RPMI7951 (cell line): ENCODE results near the gene C2orf69. TPM values are rescaled to one million over a fixed set of nuclear protein-coding genes. Genes with fewer than 3 reads are reported as not detected.
"Not testable (repeated sequence)": the region's sequence is repeated elsewhere in the genome, so short reads cannot be mapped to it uniquely, and the experiment has no call there.

Experiments
- DNase-seq: peaks from one replicate; pipeline ENCODE4 v3.0.0-alpha.2; 2012; ENCODE audit warnings: low read depth
- total RNA-seq: library from RNA; depleted of rRNA; stranded (reverse); fragments of >200 nt; shearing (Covaris generic); gene quantifications from 2 replicates; pipeline ENCODE4 v1.2.3, GENCODE V29; 2014; rRNA removed

C2orf69 gene
- total RNA-seq, result 22.5 and 22.6 TPM in 2 replicates

DNA sequence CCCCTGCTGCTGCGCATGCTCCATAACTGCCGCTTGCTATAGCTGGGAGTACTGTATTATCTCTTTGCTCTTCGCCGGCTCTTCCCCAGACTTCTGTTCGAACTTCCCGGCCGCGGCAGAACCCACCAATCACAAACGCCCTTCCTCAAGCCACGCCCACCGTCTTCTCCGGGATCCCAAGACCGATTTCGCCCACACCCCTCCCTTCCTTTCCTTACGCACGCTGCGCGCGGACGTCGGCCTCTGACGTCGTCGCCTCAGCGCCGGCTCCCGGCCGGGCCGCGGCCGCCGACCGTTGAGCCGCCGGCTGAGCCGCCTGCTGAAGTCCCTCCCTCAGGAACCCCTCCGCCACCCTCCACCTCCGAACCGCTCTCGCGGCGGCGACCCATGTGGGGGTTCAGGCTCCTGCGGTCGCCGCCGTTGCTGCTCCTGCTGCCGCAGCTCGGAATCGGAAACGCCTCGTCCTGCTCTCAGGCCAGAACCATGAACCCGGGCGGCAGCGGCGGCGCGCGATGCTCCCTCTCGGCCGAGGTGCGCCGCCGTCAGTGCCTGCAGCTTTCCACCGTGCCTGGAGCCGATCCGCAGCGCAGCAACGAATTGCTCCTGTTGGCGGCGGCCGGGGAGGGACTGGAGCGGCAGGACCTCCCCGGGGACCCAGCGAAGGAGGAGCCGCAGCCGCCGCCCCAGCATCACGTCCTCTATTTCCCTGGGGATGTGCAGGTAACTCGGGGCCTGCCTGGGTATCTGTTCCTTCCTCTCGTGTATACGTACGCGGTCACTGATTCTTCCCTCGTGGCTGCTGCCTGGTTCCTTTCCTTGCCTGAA lies at the start of gene C2orf69:
TSS of gene C2orf69 (plus strand) at position 242 of the 825 bp plus-strand sequence. CDS start at position 388, 146 bp downstream.
- DNase-seq, result peak; percentile 98

DNA sequence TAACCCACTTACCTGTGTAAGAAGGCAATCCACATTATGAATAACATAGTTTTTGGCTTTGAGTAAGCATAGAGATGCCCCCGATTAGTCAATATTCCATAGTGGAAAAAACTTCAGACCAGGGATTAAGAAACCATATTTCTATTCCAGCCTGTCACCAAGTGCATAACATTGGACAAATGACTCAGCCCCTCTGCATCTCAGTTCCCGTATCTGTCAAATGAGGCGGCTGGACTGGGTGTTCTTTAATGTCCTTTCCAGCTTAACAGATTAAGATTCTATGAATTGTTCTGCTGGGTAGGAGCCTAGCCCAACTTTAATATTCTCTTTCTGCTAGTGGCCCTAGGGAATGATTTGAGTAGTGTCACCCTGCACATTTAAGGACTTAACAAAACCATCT lies 48.3 kb upstream of the C2orf69 start:
- peak; percentile 4 for DNase-seq

DNA sequence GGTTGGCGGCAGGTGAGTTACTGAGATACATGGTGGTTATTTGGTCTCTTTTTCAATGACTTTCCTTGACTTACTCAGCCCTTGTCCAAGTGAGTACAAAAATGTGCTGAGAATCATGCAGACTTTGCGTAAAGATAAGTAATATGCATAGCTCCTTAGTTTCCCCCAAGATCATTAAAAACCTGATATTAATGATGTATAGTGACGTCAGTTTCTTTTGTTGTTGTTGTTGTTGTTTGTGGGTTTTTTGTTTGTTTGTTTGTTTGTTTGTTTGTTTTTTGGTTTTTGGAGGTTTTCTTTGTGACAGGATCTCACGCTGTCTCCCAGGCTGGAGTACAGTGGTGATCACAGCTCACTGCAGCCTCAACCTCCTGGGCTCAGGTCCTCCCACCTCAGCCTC lies 45.2 kb upstream of the C2orf69 start:
- no peak for DNase-seq

DNA sequence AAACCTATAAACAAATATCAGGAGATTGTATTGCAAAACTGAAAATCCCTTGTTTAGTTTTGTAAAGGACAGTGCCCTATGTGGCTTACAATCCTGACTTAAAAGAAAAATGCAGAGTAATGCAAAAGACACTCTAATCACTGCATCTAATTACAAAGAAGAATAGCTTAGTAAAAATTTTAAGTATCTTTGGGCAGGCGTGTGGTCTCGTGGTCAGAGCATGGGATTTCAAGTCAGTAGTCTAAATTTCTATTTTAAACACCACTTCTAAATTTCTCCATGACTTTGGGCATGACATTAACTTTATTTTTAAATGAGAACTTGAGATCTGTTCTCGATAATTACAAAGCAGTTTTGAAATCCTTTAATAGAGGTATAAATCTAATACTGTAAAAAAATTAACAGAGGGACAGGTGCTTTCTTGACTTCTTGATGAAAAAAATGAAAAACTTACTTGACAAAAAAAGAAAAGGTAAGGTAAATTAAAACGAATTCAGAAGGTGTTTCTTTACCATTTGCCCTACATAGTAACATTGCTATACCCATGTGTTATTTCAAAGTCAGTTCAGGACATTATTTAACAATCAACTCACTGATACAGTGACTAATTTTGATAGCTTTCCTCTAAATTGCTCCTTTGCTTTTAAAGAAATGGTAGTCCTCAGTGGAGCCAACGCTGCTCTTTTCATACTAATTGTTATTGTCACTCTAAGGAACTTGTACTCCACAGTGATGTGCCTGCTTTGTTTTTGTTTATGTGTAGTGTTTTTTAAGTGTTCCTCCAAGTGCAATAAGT lies 42.5 kb upstream of the C2orf69 start:
- DNase-seq, result no peak

DNA sequence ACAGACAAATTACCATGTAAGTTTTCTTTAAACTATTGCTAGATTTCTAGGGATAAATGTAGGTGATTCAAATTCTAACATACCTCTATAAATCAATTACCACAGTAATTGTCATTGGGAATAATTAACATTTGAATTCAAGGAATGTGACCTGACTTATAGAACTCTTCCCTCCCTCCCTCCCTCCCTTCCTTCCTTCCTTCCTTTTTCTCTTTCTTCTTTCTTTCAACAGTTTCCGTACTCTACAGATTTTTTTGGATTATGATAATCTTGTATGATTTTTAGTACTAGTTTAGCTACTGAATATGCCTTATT lies 41.9 kb upstream of the C2orf69 start:
- no peak for DNase-seq

DNA sequence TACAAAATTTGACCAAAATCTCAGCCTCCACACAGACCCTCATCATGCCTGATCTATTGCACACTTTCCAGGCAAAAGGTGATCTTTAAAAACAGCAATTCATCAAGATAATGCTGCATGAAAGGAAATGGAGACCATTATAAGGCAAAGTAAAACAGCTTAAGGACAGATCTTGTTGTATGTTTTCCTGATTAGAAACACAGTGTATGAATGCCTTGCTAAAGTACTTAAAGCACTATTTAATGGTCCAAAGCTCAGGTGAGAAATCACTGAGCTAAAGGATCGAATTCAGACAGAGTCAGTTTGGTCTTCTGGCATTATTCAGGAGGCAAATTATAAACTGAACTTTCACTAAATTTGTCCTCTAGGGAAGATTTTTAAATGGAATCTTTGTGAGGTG lies 41.4 kb upstream of the C2orf69 start:
- DNase-seq, result no peak

- DNase-seq, result no peak
These were observed 40.5 kb upstream of the C2orf69 start for GRCh38 chr2:199870581-199870980.

GRCh38 chr2:199874209-199874608 lies 36.9 kb upstream of the C2orf69 start:
- DNase-seq, result no peak

DNA sequence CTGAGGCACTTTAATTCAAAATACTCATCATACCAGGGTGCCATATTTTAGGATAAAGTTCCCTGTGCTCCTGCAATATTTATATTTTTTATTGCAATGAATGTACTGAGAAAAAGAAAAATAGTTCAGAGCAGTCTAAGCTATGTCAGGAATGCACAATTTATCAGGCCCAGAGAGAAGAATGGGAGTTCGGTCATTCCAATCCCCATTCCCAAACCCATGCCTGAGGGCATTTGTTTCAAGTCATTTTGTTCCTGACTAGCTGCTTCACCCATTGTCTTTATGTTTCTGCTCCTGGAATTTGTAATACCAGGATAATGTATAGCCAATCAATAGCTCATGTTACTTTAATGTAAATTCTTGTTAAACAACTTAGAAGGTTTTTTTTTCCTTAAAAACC lies 35.7 kb upstream of the C2orf69 start:
- DNase-seq, result peak; percentile 22

GRCh38 chr2:199882667-199883066 lies 28.4 kb upstream of the C2orf69 start:
- DNase-seq, result no peak

GRCh38 chr2:199883474-199884212 lies 27.4 kb upstream of the C2orf69 start:
- no peak for DNase-seq

GRCh38 chr2:199895406-199895805 lies 15.7 kb upstream of the C2orf69 start:
- DNase-seq, result no peak

- DNase-seq, result no peak
These were observed 14.5 kb upstream of the C2orf69 start for GRCh38 chr2:199896617-199897016.

DNA sequence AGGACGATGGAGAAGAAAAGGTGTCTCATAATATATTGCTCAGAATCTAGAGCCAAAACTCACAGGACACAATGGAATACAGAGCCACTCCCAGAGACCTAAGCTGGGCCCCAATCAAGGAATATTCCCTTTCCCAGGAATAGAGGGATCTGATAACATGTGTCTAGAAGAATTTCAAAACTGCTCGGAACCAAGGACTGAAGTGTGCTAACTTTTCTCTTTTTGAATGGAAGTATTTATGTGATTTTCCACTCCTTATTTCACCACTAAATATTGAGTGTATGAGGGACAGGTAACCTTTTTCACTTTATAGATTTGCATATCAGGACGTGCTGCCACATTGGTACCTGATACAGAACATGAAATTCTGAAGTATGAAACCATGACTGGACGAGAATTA lies 9.2 kb upstream of the C2orf69 start:
- no peak for DNase-seq

GRCh38 chr2:199902486-199903110 lies 8.5 kb upstream of the C2orf69 start:
- DNase-seq, result no peak

GRCh38 chr2:199903111-199903510 lies 8.0 kb upstream of the C2orf69 start:
- DNase-seq, result no peak

DNA sequence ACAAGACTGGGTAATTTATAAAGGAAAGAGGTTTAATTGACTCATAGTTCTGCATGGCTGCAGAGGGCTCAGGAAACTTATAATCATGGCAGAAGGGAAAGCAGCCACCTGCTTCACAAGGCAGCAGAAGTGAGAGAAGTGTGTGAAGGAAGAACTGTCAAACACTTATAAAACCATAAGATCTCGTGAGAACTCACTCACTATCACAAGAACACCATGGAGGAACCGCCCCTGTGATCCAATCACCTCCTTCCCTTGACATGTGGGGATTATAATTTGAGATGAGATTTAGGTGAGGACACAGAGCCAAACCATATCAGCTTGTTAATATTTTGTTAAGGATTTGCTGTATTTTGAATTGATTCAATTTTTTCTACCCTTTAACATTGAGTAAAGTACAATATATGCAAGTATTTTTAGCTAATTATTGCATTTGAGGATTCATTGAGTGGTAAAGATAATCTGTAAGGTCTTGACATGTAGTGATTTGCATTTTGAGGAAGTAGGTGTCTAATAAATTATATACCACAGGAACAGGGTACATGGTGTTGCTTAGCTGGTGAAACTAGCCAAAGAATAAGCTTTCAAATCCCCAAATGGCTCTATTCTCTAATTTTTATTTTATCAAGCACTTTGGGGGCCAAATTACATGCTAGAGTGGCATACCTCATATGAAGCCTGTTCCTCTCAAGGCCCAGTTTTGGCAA lies 3.9 kb upstream of the C2orf69 start:
- no peak for DNase-seq

DNA sequence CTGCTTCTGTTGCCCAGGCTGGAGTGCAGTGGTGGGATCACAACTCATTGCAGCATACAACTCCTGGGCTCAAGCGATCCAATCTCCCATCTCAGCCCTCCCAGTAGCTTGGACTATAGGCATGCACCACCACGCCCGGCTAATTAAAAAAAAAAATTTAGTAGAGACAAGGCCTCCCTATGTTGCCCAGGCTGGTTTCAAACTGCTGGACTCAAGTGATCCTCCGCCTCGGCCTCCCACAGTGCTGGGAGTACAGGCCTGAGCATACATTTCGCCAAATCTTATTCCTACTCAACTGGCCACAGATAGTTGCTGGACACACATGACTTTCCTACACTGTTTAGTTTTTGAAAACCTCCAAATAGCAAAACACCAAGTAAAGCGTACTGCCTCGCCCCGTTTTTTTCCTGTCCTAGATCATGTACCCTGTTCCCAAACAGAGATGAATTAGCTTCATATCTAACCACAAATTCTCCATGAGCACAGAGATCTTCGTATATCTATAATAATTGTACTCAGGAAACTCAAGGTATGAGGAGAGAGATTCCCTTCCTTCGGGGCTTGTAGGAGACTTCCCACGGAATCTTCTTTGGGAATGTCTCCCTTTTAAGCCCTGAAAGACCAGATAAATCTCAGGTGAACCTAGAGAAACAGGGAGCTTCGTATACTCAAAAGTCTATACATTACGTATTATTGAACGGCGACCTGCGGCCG lies 598 bp upstream of the C2orf69 start:
- no peak for DNase-seq

GRCh38 chr2:199911877-199912161 lies 726 bp downstream of the C2orf69 start:
- DNase-seq, result no peak

DNA sequence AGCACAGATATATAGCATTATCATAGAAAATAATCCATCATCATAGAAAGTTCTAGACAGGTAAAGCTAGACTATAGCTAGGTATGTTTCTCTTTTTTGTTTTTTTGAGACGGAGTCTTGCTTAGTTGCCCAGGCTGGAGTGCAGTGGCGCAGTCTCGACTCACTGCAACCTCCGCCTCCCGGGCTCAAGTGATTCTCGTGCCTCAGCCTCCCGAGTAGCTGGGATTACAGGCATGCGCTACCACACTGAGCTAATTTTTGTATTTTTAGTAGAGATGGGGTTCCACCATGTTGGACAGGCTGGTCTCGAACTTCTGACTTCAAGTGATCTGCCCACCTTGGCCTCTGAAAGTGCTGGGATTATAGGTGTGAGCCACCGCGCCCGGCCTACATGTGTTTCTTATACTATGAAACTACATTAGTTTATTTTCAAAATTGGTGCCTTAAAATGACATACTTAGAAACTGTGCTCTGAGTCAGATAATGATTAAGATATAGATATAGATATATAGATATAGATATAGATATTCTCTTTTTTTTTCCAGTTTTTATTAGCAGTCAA lies 1.5 kb downstream of the C2orf69 start:
- not testable (repeated sequence) for DNase-seq
